ENCODE results near the gene CCDC88C. TPM values are rescaled to one million over a fixed set of nuclear protein-coding genes. Genes with fewer than 3 reads are reported as not detected.

The CCDC88C gene
- total and polyA plus RNA-seq, 2 experiments from 2014 or later, result 23.6 to 60.7 TPM

DNA sequence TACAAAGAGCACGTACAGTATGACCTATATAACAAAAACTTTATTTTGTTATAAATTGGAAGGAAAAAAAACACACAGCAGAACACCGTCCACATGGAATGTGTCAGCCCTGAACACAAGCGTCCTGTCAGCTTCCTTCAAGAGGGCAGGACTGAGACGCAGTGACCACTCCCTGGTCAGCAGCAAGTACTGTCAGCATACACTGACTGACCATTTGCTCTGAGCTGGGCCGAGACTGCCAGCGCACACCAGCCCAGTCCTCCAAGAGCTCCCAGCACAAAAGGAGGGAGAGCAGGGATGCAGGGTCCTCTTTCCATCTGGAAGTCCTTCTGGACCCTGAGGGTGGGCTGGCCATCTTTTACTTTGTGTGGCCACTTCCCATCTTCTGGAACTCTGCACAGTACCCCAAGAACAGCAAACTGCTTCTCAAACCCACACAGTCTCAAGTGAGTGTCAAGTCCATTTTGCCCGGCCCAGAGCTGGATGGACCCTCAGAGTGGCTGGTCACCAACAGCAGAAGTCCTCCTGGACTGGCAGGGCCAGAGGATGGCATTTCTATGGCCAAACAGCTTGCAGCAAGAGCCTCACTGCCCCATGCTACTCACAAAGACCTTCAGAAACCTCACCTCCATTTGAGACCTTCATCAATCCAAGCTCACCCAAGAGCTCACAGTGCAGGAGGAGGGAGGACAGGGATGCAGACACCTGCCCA is 11.7 kb downstream of the CCDC88C start (continued):
- TF ChIP-seq, protein P1, sequence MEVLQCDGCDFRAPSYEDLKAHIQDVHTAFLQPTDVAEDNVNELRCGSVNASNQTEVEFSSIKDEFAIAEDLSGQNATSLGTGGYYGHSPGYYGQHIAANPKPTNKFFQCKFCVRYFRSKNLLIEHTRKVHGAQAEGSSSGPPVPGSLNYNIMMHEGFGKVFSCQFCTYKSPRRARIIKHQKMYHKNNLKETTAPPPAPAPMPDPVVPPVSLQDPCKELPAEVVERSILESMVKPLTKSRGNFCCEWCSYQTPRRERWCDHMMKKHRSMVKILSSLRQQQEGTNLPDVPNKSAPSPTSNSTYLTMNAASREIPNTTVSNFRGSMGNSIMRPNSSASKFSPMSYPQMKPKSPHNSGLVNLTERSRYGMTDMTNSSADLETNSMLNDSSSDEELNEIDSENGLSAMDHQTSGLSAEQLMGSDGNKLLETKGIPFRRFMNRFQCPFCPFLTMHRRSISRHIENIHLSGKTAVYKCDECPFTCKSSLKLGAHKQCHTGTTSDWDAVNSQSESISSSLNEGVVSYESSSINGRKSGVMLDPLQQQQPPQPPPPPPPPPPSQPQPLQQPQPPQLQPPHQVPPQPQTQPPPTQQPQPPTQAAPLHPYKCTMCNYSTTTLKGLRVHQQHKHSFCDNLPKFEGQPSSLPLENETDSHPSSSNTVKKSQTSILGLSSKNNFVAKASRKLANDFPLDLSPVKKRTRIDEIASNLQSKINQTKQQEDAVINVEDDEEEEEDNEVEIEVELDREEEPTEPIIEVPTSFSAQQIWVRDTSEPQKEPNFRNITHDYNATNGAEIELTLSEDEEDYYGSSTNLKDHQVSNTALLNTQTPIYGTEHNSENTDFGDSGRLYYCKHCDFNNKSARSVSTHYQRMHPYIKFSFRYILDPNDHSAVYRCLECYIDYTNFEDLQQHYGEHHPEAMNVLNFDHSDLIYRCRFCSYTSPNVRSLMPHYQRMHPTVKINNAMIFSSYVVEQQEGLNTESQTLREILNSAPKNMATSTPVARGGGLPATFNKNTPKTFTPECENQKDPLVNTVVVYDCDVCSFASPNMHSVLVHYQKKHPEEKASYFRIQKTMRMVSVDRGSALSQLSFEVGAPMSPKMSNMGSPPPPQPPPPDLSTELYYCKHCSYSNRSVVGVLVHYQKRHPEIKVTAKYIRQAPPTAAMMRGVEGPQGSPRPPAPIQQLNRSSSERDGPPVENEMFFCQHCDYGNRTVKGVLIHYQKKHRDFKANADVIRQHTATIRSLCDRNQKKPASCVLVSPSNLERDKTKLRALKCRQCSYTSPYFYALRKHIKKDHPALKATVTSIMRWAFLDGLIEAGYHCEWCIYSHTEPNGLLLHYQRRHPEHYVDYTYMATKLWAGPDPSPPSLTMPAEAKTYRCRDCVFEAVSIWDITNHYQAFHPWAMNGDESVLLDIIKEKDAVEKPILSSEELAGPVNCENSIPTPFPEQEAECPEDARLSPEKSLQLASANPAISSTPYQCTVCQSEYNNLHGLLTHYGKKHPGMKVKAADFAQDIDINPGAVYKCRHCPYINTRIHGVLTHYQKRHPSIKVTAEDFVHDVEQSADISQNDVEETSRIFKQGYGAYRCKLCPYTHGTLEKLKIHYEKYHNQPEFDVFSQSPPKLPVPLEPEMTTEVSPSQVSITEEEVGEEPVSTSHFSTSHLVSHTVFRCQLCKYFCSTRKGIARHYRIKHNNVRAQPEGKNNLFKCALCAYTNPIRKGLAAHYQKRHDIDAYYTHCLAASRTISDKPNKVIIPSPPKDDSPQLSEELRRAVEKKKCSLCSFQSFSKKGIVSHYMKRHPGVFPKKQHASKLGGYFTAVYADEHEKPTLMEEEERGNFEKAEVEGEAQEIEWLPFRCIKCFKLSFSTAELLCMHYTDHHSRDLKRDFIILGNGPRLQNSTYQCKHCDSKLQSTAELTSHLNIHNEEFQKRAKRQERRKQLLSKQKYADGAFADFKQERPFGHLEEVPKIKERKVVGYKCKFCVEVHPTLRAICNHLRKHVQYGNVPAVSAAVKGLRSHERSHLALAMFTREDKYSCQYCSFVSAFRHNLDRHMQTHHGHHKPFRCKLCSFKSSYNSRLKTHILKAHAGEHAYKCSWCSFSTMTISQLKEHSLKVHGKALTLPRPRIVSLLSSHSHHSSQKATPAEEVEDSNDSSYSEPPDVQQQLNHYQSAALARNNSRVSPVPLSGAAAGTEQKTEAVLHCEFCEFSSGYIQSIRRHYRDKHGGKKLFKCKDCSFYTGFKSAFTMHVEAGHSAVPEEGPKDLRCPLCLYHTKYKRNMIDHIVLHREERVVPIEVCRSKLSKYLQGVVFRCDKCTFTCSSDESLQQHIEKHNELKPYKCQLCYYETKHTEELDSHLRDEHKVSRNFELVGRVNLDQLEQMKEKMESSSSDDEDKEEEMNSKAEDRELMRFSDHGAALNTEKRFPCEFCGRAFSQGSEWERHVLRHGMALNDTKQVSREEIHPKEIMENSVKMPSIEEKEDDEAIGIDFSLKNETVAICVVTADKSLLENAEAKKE (CRISPR knock-in tag; IDR thresholded peaks at IDR 0.05), result no peak

DNA sequence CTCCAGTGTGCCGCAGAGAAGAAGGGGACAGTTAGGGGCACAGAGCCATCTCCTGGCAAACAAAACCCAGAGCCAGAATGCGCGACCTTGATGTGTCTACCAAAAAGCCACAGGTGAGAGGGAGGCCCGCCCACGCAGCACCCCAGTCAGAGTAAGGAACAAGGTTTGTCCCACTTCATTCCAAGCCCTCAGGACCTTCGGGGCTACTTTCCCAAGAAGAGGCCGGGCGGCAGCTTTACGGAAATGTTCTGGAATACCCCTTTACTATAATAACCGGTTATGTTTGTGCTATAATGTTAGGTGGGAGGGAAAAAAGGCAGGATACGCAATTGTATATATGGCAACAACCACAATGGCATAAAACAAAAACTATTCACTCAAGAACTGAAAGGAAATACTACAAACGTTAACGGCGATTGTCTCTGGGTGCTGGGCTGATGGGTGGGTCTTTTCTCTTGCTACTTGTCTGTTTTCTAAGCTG is 12.3 kb downstream of the CCDC88C start:
- Histone ChIP-seq H3K27me3 (ENCODE audit: insufficient read depth) (no peaks in the 10 kb centered on the region), H3K4me1 (ENCODE audit: insufficient read depth) (peaks cover 18% of the 10 kb centered on the region), H3K4me3 (no peak overlapping the region), H3K4me2 (no peak overlapping the region), H3K79me2 (replicated peaks; ENCODE audit: insufficient read depth) (peaks cover 98% of the 10 kb centered on the region), H2AFZ (no peak overlapping the region), H3K36me3 (ENCODE audit: insufficient read depth) (no peaks in the 10 kb centered on the region), H3K9me2 (ENCODE audit: insufficient read depth) (no peaks in the 10 kb centered on the region), H3F3A (replicated peaks; ENCODE audit: low read depth) (no peaks in the 10 kb centered on the region), H4K20me1 (replicated peaks; ENCODE audit: insufficient read depth) (peaks cover 24% of the 10 kb centered on the region), H3K27ac (ENCODE audit: low read depth) (no peak overlapping the region)
- Mint-ChIP-seq H3K9me3 (no peaks in the 10 kb centered on the region), H3K27ac (no peak overlapping the region), H3K4me1 (peaks cover 29% of the 10 kb centered on the region), H3K4me3 (no peak overlapping the region), H3K27me3 (ENCODE audit: insufficient read depth, low read depth, poor library complexity) (peaks cover 6% of the 10 kb centered on the region), H3K36me3 (ENCODE audit: low read depth) (peaks cover 29% of the 10 kb centered on the region)
- ATAC-seq (no peak), DNase-seq (ENCODE audit: low spot score) (no peak)
- TF ChIP-seq, protein P1 (CRISPR knock-in tag; IDR thresholded peaks at IDR 0.05), result no peak
- TF ChIP-seq, protein P2, sequence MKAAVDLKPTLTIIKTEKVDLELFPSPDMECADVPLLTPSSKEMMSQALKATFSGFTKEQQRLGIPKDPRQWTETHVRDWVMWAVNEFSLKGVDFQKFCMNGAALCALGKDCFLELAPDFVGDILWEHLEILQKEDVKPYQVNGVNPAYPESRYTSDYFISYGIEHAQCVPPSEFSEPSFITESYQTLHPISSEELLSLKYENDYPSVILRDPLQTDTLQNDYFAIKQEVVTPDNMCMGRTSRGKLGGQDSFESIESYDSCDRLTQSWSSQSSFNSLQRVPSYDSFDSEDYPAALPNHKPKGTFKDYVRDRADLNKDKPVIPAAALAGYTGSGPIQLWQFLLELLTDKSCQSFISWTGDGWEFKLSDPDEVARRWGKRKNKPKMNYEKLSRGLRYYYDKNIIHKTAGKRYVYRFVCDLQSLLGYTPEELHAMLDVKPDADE (IDR thresholded peaks at IDR 0.05), result no peak
- TF ChIP-seq EZH2 (IDR thresholded peaks at IDR 0.05; ENCODE audit: low read depth, unreplicated experiment) (no peak), ZNF114 (CRISPR knock-in tag; IDR thresholded peaks at IDR 0.05) (no peak), STAT1 (IDR thresholded peaks at IDR 0.05; ENCODE audit: unreplicated experiment) (no peak)
